ENCODE results near the gene INPP5A. TPM values are rescaled to one million over a fixed set of nuclear protein-coding genes. Genes with fewer than 3 reads are reported as not detected.

The INPP5A gene
- total RNA-seq, 1 experiment from 2014 or later = 22.6 TPM

DNA sequence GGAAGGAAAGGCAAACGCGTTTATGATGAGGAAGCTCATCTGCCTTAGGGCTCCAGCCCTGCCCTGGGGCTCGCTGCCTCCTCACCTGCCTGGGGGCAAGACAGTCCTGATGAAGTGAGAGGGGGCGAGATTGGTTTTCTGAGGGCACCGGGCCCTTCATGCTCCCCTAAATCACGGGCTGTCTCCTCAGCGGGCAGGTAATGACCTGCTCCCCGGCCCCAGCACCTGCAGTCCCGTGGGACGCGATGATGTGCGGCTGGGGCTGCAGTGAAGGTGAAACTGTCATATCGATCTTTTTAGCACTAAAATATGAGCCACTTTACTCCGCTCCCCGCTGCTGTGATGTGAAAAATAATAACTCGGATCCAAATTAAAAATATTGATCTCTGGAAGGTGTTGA lies 120.2 kb downstream of the INPP5A start:
- ChIA-PET POLR2A (ENCODE audit: unreplicated experiment) (no interaction called here), CTCF (no interaction called here)
- DNase-seq (no peak), ATAC-seq (no peak)
- Histone ChIP-seq H3K79me2 (ENCODE audit: low read length) (no peaks in the 10 kb centered on the region), H3K27me3 (ENCODE audit: low read length) (no peaks in the 10 kb centered on the region), H3K9ac (ENCODE audit: low read length) (no peak overlapping the region), H3K9me3 (ENCODE audit: low read length) (peaks cover 4% of the 10 kb centered on the region; the same call in 1 of the 2 replicates), H3K4me2 (ENCODE audit: low read length) (no peak overlapping the region), H4K20me1 (ENCODE audit: low read length) (no peaks in the 10 kb centered on the region), H2AFZ (ENCODE audit: low read length) (no peak overlapping the region), H3K36me3 (ENCODE audit: low read depth, low read length) (peaks cover 17% of the 10 kb centered on the region), H3K4me1 (ENCODE audit: insufficient read depth, low read length) (no peaks in the 10 kb centered on the region), H3K9me2 (replicated peaks; ENCODE audit: low read length) (no peaks in the 10 kb centered on the region), H3K27ac (ENCODE audit: low read length) (no peak overlapping the region), H3F3A (ENCODE audit: low read length, unreplicated experiment) (no peaks in the 10 kb centered on the region), H3K4me3 (ENCODE audit: low read length) (no peak overlapping the region)
- no TSS peak for BruUV-seq (replicated peaks)
- intact Hi-C loops (cut with micrococcal nuclease) = no loop called here
- TF ChIP-seq EZH2phosphoT487 (IDR thresholded peaks at IDR 0.05; ENCODE audit: borderline replicate concordance, low read length) (no peak), EZH2 (IDR thresholded peaks at IDR 0.05; ENCODE audit: low read length, unreplicated experiment) (no peak)
- TF ChIP-seq, protein P1, sequence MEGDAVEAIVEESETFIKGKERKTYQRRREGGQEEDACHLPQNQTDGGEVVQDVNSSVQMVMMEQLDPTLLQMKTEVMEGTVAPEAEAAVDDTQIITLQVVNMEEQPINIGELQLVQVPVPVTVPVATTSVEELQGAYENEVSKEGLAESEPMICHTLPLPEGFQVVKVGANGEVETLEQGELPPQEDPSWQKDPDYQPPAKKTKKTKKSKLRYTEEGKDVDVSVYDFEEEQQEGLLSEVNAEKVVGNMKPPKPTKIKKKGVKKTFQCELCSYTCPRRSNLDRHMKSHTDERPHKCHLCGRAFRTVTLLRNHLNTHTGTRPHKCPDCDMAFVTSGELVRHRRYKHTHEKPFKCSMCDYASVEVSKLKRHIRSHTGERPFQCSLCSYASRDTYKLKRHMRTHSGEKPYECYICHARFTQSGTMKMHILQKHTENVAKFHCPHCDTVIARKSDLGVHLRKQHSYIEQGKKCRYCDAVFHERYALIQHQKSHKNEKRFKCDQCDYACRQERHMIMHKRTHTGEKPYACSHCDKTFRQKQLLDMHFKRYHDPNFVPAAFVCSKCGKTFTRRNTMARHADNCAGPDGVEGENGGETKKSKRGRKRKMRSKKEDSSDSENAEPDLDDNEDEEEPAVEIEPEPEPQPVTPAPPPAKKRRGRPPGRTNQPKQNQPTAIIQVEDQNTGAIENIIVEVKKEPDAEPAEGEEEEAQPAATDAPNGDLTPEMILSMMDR (conservative IDR thresholded peaks at IDR 0.05; ENCODE audit: low read depth, low read length) = no peak

DNA sequence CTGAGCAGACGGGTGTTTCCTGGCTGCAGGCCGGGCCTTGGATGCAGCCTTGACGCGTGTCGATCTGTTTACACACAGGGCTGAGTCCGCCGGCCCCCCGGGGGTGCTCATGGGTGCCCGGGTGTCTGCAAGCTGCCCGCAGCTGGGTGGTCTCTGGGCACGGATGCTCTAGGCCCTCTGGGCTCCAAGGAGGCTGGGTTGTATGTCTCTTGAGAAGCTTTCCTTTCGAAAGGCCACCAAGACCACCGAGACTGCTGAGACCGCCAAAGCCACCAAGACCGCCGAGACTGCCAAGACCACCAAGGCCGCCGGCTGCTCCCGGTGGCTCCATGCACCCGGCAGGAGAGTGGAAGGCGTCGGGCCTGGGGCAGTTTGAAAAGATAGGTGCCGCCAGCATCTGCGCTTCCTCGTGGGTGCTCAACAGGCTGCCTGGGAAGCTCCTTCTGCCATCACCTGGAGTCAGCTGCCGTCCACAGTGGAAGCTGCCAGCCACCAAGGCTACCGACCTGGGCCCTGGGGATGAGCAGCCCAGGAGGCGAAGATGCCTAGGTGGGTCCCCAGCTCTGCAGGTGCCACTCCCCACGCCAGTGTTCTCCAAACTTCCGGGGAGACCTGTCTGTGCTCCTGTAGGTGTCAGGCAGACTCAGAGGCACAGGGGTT lies 121.1 kb downstream of the INPP5A start:
- no peaks in the 10 kb centered on the region for H3K79me2 ChIP-seq (ENCODE audit: low read length)
- H3K9me2 ChIP-seq (replicated peaks; ENCODE audit: low read length) = no peaks in the 10 kb centered on the region
- TF ChIP-seq EZH2phosphoT487 (IDR thresholded peaks at IDR 0.05; ENCODE audit: borderline replicate concordance, low read length) = no peak
- TF ChIP-seq, protein P1 (conservative IDR thresholded peaks at IDR 0.05; ENCODE audit: low read depth, low read length) = no peak
- TF ChIP-seq EZH2 (IDR thresholded peaks at IDR 0.05; ENCODE audit: low read length, unreplicated experiment) = no peak
- ATAC-seq = no peak
- no peak for DNase-seq
- H3F3A ChIP-seq (ENCODE audit: low read length, unreplicated experiment) = no peaks in the 10 kb centered on the region
- no peak overlapping the region for H2AFZ ChIP-seq (ENCODE audit: low read length)
- no TSS peak for BruUV-seq (replicated peaks)
- H3K27me3 ChIP-seq (ENCODE audit: low read length) = no peaks in the 10 kb centered on the region
- peaks cover 17% of the 10 kb centered on the region for H3K36me3 ChIP-seq (ENCODE audit: low read depth, low read length)
- H3K27ac ChIP-seq (ENCODE audit: low read length) = no peak overlapping the region
- H3K4me1 ChIP-seq (ENCODE audit: insufficient read depth, low read length) = peaks cover 3% of the 10 kb centered on the region
- POLR2A ChIA-PET (ENCODE audit: unreplicated experiment) = no interaction called here
- CTCF ChIA-PET = no interaction called here
- H3K4me3 ChIP-seq (ENCODE audit: low read length) = no peak overlapping the region
- peaks cover 4% of the 10 kb centered on the region; the same call in 1 of the 2 replicates for H3K9me3 ChIP-seq (ENCODE audit: low read length)
- no peak overlapping the region for H3K9ac ChIP-seq (ENCODE audit: low read length)
- no peak overlapping the region for H3K4me2 ChIP-seq (ENCODE audit: low read length)
- intact Hi-C loops (cut with micrococcal nuclease) = no loop called here
- H4K20me1 ChIP-seq (ENCODE audit: low read length) = no peaks in the 10 kb centered on the region

Measured in PC-3 (cell line).